Measurements from ENCODE around the gene KCNJ4.

GRCh38 chr22:38503021-38503420 is 48.0 kb upstream of the KCNJ4 start:
- TF ChIP-seq CTCF (conservative IDR thresholded peaks at IDR 0.05), result no peak
- TF ChIP-seq EZH2 (IDR thresholded peaks at IDR 0.05; ENCODE audit: low read depth), result no peak

All from PC-9 (cell line).